Stimulated activated naive CD8-positive, alpha-beta T cell treated with anti-CD3 and anti-CD28 coated beads, Interleukin-15, Interleukin-2, amounts not matched to agents 100 U/mL and 50 U/mL, for 24 hours (primary cell): ENCODE results near the gene ZNF592.
"Not testable (repeated sequence)": the region's sequence is repeated elsewhere in the genome, so short reads cannot be mapped to it uniquely, and the experiment has no call there.

Experiments used
- ATAC-seq: fragments of 150-1000 bp; cut with Tn5 transposase; one replicate; pipeline ENCODE4 v1.10.0; 2021
- DNase-seq: peaks from one replicate; pipeline ENCODE4 v3.0.0; 2021

Gene ZNF592

DNA sequence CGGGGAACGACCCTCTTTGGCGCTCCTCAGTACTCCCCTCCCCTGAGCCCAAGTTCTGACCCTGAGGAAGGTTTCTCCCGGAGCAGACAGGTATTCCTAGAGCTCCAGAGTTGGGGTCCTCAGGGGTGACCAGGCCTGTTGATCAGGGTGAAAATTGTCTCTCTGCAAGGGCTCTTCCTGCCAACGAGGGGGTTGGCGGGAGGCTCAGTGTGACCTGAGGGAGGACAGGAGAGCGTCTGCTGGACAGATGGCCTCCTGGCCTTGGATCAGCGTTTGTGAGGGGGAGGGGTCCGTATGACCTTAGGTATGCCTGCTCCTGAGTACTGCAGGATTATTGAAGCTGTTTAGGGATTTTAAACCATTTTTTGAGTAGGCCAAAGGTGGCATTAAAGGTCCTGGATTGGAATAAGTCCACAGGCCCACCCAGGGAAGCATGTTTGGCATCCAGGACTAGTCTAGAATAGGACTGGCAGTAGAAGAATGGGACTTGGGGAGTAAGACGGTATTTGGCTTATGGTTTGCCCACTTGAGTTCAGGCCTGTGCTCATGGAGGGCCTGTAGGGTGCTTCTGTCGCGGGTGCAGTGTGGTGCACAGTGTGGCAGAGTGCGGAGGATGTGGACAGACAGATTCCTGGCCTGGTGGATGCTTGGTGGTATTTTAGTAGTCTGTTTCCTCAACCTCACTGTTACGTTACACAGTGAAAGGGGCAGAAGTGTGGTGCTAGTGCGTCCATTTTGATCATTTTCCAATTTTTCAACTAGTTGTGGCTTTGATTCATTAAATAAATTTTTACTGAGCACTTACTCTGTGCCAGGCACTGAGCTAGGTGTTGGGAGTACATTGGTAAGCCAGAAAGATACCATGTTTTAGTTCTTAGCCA lies 959 bp downstream of the ZNF592 start:
- ATAC-seq (peak; percentile 32), DNase-seq (peak; percentile 63)

DNA sequence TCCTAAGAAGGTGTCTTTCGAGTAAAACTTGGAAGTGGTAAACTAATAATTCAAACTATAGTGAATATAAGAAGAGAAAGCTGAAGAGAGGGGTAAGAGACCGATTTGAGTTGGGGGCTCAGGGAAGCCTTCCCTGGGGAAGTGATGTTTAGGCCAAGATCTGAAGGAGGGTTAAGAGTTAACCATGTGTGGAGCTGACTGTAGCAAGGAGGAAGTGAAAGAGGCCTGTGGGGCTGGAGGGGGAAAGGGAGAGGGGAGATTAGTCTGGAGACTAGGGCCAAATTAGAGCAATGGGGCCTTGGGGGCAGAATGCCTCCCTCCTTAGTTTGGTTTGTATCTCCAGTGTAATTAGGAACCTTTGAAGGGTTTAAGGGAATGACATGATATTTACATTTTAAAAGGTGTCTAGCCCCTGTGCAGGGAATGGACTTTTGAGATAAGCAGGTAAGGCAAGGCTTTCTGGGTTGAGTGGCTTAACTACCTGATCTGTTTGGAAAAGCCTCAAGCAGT lies 2.2 kb downstream of the ZNF592 start:
- ATAC-seq (no peak), DNase-seq (peak; percentile 27)

DNA sequence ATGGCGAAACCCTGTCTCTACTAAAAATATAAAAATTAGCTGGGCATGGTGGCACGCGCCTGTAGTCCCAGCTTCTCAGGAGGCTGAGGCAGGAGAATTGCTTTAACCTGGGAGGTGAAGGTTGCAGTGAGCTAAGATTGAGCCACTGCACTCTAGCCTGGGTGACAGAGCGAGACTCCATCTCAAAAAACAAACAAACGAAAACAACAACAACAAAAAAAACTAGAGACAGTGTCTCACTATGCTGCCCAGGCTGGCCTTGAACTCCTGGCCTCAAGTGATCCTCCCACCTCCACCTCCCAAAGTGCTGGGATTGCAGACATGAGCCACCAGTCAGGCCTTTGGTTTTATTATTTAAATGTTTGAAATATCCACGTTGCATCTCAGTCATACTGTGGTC lies 3.3 kb downstream of the ZNF592 start:
- not testable (repeated sequence) for ATAC-seq, DNase-seq

DNA sequence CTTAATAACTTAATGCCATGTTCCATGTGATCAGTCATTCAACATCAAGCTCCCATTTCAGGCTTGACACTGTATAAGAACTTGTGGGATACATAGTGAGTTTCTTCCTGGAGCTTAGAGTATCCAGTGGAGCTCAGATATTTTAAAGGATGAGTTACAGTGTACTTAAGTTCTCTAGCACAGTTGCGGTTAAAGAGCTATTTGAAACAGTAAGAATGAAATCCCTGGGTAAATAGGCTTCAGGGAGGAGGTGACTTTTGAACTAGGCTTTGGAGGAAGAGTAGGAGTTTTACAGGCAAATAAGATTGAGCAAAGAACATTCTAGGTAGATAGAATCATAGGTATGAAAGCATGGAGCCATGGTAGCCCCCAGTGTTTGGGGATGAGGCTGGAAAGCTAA lies 3.8 kb downstream of the ZNF592 start:
- DNase-seq (no peak), ATAC-seq (no peak)

DNA sequence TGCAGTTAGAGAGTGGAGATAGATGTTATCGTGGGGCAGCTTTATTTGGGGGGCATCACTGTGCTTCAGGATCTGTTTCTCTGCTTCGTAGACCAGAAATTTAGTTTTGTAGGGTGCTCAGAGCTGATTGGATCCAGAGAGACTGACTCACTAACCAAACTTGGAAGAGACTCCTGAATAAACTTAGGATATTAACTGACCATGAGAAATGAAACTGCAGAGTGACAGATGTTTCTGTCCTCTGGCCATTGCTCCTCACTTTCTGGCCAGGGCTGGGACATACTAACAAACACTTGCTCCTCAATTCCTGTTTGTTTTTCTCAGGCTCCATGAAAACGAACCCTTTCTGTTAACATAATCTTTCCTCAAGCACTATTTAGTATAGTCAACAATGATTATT lies 4.3 kb downstream of the ZNF592 start:
- no peak for DNase-seq
- no peak for ATAC-seq

DNA sequence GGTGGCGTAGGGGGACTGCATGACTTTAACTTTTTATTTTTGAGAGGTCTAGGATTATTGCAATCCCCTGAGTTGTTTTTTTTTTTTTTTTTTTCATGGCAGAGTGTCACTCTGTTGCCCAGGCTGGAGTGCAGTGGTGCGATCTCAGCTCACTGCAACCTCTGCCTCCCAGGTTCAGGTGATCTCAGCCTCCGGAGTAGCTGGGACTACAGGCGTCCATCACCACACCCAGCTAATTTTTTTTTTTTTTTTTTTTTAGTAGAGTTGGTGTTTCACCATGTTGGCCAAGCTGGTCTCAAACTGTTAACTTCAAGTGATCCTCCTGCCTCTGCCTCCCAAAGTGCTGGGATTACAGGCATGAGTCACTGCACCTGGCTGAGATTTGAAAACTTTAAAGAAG lies 6.5 kb downstream of the ZNF592 start:
- DNase-seq, ATAC-seq: not testable (repeated sequence)

DNA sequence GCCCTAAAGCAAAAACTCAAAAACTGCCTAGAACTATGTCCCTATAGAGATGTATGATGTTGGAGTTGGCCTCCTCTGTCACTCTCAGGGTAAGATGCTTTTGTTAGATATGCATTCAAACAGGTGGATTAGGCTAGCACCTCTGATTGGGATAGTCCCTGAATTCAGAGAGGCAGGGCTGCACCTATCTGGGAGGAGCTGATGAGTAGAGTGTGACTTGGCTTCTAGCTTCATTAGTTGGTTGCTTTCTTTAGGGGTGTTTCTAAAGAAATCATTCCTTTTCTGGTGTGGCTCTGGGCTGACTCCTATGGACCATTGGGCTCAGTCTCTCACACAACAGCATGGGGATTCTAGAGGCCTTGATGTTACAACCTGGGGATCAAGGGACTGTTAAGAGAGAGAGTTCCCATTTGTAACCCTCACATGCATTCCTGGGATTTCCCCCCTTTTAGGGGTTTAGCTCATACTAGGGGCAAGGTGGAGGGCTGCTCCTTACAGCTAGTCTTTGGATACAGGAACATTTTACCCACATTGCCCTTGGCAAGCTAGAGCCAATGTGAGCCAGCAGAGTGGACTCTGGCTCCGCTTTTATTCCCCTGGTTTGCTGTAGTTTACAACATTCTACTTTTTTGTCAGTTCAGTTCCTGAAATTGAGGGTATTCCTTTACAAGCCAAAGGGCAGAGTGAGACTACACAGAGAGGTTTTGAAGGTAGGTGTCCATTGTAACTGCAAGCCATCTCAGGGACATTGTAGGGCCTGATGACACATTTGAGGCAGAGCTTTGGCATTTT lies 7.5 kb downstream of the ZNF592 start:
- DNase-seq: no peak
- ATAC-seq: no peak

DNA sequence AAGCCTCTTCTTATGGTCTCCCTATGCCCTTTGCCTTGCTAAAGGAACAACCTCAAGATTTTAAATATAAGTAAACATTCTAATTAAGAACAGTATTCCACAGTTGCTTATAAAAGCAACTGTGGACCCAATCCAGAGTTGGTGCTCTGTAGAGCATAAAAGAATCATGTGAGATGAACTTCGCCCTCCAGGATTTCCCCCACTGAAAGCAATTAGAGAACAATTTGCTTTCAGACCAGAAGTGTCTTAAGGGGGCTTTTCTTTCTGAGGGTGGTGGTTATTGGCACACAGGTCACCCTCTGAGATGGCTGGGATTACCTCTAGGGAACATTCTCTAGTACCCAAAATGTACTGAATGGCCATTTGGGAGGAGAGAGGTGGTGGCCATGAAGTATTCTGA lies 10.6 kb downstream of the ZNF592 start:
- DNase-seq (no peak), ATAC-seq (no peak)

DNA sequence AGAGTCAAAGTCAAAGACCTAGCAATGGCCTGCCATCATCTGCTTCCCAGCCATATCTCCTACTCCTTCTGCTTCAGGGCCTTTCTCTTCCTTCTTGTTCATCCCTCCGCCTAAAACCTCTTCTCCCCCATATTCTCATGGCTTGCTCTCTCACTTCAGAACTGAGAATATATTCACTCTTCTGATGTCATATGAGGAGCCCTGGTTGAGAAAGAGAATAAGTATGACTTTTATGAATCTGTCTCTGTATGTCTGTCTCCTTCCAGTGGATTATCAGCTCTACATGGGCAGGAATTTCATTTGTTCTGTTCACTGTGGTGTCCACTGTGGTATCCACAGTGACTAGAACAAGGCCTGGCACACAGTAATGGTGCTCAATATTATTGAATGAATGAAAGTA lies 11.8 kb downstream of the ZNF592 start:
- DNase-seq (no peak), ATAC-seq (no peak)

DNA sequence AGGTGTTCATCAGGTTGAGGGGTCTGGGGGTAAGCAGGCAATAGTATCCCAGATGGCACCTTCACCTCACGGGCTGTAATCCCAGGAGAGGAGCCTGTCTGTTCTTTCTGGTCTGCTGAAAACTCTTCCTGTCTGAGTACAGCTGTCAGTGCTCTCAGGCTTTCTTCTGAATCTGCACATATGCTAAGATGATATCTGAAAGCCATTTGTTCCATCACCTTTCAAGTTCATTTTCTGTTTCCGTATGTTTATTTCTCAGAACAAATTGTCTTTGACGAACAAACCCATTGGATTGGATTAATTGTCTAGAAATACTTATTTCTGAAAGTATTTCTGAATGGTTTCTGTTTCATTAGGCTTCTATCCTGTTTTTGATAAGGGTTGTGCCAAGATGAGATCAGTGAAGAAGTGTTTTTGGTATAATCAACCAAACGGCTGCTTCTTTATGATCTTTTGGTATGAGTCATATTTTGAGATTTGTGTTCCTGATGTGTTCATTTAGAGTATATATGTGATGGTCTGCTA lies 13.3 kb downstream of the ZNF592 start:
- DNase-seq (no peak), ATAC-seq (peak; percentile 83)

DNA sequence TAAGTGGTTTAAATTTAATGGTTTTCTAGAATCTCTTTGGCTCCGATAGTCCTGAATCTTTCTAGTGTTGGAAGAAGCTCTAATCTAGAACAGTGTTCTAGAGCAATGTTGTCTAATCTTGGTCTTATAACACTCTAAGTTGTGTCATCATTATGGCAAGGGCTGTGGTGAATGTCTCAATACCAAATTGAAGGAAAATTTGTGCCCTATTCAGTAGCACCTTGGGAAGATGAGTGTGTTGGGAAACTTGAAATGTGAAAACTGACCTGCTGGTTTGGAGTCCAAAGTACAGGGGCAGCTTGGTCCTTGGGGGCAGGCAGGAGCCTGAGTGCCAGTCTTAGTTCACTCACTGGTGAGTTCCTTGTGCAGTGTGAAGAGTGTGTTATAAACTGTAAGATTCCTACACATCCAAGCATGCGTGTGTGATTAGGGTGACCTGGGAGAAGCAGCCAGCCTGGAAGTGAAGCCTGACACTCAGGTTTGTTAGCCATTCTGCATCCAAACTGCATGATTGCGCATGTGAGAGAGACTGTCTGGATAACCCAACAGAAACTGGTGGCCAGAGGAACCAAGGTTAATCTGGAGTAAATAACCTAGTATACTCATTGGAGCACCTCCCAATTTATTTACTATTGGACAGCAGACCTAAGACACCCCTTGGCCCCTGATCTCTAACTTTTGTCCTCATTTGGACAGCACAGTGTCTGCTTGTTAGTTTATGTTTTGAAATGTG lies 14.6 kb downstream of the ZNF592 start:
- no peak for DNase-seq
- ATAC-seq: no peak

DNA sequence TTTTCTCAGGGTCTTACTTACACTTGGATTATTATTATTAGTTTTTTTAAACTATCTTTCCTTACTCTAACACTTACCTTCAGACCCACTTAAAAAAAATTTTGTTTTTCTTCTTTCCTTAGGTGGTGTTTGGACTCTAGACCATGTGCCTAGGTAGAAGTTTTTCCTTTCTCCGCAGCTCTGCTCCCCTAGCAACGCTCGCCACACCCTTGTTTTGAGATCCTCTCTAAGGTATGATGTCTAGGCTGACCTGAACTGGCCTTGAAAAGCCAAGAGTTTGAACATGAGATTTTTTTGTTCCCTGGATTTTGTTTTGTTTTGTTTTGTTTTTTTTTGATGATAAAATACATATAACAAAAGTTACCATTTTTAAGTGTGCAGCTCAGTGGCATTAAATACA lies 16.2 kb downstream of the ZNF592 start:
- ATAC-seq: no peak
- DNase-seq: no peak

DNA sequence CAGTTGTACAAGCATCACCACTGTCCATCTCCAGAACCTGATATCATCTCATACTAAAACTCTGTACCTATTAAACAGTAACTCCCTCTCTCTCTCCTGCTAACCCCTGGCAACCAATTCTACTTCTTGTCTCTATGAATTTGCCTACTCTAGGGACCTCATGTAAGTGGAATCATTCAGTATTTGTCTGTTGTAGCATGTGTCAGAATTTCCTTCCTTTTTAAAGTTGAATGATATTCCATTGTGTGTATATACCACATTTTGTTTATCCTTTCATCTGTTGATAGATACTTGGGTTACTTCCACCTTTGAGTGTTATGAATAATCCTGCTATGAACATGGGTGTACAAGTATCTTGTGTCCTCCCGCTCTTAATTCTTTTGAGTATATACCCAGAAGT lies 16.6 kb downstream of the ZNF592 start:
- ATAC-seq (no peak), DNase-seq (no peak)

DNA sequence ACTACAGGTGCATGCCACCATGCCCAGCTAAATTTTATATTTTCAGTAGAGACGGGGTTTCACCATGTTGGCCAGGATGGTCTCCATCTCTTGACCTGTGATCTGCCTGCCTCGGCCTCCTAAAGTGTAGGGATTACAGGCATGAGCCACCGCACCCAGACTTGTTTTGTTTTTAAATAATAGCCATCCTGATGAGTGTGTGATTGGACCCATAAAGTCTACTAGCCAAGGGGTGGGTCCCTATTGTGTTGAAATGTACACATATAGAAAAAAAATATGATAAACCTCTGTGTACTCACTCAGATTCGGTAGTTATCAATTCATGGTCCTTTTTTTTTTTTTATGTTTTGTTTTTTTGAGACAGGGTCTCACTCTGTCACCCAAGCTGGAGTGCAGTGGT lies 17.3 kb downstream of the ZNF592 start:
- no peak for DNase-seq
- ATAC-seq: no peak

DNA sequence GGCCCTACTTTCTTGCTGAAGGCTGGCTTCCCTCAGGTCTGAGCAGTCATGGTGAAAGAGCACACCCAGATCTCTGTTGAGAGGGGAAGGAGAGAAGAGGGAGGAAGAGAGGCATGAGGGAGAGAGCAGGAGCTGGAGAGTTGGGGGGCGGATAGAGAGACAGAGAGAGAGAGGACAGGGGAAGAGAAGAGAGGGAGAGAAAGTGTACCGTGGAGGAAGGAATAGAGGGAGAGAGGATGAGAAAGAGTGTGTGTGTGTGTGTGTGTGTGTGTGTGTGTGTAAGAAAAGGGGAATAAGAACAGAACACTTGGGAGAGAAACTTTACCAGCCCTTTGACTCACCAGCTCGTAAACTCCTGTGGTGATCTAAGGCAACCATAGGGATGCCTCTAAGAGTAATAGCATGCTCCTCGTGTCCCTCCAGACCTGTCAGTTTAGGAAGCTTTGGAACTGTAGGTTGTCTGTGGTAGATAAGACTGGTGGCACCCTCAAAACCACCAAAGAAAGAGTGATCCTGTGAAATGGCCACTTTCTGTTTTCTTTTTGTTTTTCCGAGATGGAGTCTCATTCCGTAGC lies 18.2 kb downstream of the ZNF592 start:
- ATAC-seq: no peak
- DNase-seq: no peak

DNA sequence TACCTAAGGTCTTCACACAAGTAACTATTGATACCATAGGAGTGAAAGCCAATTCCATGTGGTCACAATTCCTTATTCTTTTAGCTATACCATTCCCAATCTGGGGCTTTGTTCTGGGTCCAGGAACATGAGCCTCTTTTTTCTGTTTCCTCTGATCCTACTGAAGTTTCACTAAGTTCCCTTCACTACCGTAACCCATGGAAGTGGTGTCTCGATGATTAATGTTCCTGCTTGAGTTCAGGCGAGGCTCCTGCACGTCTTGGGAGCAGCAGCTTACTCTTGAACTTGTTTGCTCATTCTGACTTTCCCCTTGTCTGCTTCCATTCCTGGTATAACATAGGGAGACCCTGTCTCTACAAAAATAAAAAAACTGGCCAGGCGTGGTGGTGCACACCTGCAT lies 23.6 kb downstream of the ZNF592 start:
- ATAC-seq (no peak), DNase-seq (no peak)

DNA sequence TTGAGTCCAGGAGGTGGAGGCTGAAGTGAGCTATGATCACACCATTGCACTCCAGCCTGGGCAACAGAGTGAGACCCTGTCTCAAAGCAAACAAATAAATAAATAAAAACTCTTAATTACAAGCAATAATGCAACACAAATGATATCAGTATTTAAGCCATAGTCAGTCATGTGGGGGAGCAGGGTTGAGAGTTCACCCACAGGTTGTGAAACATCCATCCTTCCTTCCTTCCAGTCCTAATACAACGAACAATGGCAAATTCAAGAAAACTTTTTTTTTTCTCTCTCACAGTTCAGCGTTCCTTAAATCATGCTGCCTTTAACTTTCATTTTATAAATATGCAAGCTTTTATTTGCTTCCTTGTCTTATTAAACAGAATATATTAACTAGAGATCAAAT lies 24.1 kb downstream of the ZNF592 start:
- ATAC-seq (no peak), DNase-seq (no peak)

DNA sequence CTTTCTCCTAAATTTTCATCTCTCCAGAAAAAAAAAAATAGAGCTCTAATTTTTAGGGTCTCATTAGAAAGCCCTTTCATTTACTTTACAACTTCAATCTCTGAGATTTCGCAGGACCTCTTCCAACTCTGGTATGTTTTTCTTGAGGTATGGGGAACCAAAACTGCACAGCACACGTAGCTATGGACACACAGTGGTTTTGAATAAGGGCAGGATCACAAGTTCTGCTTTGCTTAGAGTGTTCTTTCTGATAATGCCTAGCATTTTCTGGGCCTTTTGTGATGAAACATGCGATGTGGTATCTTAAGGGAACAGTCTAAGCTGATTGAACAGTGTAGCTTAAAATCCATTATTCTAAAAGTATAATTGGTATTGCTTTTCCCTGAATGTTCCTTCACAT lies 25.3 kb downstream of the ZNF592 start:
- ATAC-seq: no peak
- no peak for DNase-seq

DNA sequence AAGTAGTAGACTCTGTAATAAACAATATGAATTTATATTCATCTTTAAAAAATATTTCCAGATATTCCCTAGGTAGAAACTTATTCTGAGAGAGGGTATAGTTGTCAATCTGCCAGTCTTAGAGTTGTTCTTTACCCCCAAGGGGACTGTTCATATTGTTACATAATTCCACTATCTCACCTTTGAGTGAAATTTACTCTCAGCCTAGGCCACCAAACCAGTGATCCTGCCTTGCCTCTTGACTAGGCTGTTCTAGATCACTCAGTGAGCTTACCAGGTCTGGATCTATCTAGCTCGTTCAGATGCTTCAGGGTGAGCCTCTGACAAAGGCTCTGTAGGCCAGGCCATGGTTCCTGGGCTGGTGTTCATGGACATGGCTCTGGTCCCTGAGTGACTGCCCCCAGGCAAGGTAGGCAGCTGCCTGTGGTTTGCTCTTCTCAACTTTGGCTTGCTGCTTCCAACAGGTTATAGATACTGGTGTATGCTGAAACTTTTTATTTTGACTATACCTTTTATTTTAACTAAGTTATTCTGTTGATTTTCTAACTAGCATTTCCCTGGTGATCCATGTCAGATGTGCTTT lies 27.6 kb downstream of the ZNF592 start:
- ATAC-seq (no peak), DNase-seq (no peak)

DNA sequence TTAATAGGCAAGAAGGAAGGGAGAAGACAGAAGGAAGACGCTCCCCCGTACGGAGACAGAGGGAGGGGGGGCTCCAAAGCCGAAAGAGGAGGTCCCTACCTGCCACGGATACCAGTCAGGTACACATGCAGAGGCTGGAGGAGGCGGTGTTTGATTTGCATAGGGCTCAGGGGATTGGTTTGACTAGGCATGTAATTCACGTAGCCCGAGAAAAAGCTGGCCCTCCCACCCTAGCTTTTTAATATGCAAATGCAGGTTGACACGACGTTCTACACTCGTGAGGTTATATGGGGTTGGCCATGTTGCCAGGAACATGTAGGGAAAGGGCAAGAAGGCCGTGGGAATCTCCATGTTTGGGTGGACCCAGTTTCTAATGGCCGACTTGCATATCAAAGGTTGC lies 29.8 kb downstream of the ZNF592 start:
- ATAC-seq: no peak

DNA sequence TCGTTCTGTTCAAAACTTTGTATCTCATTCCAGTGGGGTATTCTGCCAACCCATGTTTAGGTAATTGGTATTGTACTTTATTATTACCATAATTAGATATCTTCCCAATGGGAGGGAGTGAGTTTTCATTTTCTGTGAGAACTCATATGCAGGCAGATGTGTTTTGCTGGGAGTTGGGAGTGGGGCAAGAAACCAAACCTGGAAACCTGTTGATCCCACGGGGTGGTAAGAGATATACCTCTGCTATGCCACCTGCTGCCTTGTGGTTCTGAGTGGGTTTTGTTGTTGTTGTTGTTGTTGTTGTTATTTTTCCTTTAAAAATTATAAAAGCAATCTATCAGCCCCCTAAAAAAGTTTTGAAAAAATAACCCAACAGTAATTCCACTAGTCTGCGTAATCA lies 32.1 kb downstream of the ZNF592 start:
- no peak for DNase-seq
- no peak for ATAC-seq

More for the DNA sequence above, 29.8 kb downstream of the ZNF592 start:
- no peak for DNase-seq

DNA sequence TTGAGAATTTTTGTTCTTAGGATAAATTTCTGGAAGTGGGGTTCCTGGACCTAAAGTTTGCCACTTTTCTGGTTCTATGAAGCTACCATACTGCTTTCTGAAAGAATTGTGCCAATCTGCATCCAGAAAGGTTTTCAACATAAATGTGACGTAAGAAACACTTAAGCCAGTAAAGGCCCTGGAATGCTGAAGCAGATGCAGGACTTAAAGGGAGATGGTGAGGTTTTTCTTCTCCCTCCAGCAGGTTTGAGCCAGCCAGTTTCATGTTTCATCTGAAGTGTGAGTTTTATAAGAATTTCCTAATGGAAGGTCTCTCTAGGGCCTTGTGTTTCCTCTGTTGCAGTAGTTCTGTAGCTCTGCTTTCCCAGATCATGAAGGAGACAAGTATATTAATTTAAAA lies 33.1 kb downstream of the ZNF592 start:
- no peak for DNase-seq

More for the DNA sequence above, 33.1 kb downstream of the ZNF592 start:
- ATAC-seq: no peak
